WI38 (cell line): ENCODE measurements around the gene IL1RAPL2.

Experiments used
- H3K4me3 ChIP-seq: 2 replicates; pipeline ENCODE4 v1.5.1; 2011; ENCODE audit warnings: low read depth, mild to moderate bottlenecking, control low read depth, low read length
- CTCF ChIP-seq: IDR thresholded peaks from 2 replicates; pipeline ENCODE4 v1.5.1; 2012; ENCODE audit warnings: low read depth, mild to moderate bottlenecking, control low read depth, low read length

Gene IL1RAPL2

GRCh38 chrX:105126201-105126600, 560.2 kb downstream of the IL1RAPL2 start:
- TF ChIP-seq CTCF = no peak
- no peak overlapping the region for H3K4me3 ChIP-seq

GRCh38 chrX:105134273-105134672, 568.3 kb downstream of the IL1RAPL2 start:
- no peak overlapping the region for H3K4me3 ChIP-seq
- no peak for TF ChIP-seq CTCF

GRCh38 chrX:105136786-105137185, 570.8 kb downstream of the IL1RAPL2 start:
- no peak for TF ChIP-seq CTCF

GRCh38 chrX:105150036-105150435, 584.0 kb downstream of the IL1RAPL2 start:
- no peak overlapping the region for H3K4me3 ChIP-seq
- TF ChIP-seq CTCF = no peak

More at GRCh38 chrX:105136786-105137185, 570.8 kb downstream of the IL1RAPL2 start:
- H3K4me3 ChIP-seq = no peak overlapping the region

- no peak for TF ChIP-seq CTCF
- no peak overlapping the region for H3K4me3 ChIP-seq
These were observed 584.6 kb downstream of the IL1RAPL2 start for GRCh38 chrX:105150557-105150956.

- H3K4me3 ChIP-seq = no peak overlapping the region
- no peak for TF ChIP-seq CTCF
These were observed 601.2 kb downstream of the IL1RAPL2 start for GRCh38 chrX:105167233-105167632.

- no peak for TF ChIP-seq CTCF
- no peak overlapping the region for H3K4me3 ChIP-seq
These were observed 602.6 kb downstream of the IL1RAPL2 start for GRCh38 chrX:105168577-105168976.
